H1 (cell line): ENCODE data around the gene SUGP2.

Experiments used
- ASH2L ChIP-seq: fragments of 200-600, 300-600 bp; sonication (generic); IDR thresholded peaks from one replicate; pipeline ENCODE4 v1.7.1; 2017; ENCODE audit warnings: low read length
- ATF2 ChIP-seq: IDR thresholded peaks from 2 replicates; pipeline ENCODE4 v1.6.1; 2012; ENCODE audit warnings: low read length, inconsistent platforms
- CHD2 ChIP-seq: IDR thresholded peaks from 2 replicates; pipeline ENCODE4 v1.6.1; 2012; ENCODE audit warnings: low read length, improper control_type of control experiment
- CTCF ChIP-seq, 3 experiments: IDR thresholded peaks; 1 replicate in 2 of 3; 2 replicates in 1 of 3; pipeline versions ENCODE4 v1.5.1 to v1.6.1; 2011; ENCODE audit warnings: low read length in 3 of 3, mild to moderate bottlenecking in 3 of 3, inconsistent platforms in 2 of 3, low read depth in 1 of 3, moderate library complexity in 1 of 3; ENCODE audit not compliant: insufficient read depth in 1 of 3; ENCODE audit errors: control extremely low read depth in 1 of 3
- EZH2 ChIP-seq: fragments of 200-600 bp; sonication (generic); IDR thresholded peaks from 2 replicates; pipeline ENCODE4 v1.7.1; 2012; ENCODE audit warnings: low read depth, mild to moderate bottlenecking, moderate library complexity, low read length, inconsistent platforms; ENCODE audit not compliant: severe bottlenecking
- MAFK ChIP-seq: IDR thresholded peaks from 2 replicates; pipeline ENCODE4 v1.6.1; 2012; ENCODE audit warnings: low read depth, mild to moderate bottlenecking, improper control_type of control experiment, low read length
- POLR2A ChIP-seq, 2 experiments: IDR thresholded peaks; 1 replicate in 1 of 2; 2 replicates in 1 of 2; pipeline ENCODE4 v1.6.1; 2011; ENCODE audit warnings: low read depth in 2 of 2, low read length in 2 of 2, mild to moderate bottlenecking in 2 of 2; ENCODE audit errors: control extremely low read depth in 1 of 2
- YY1 ChIP-seq: IDR thresholded peaks from 2 replicates; pipeline ENCODE4 v1.6.1; 2011; ENCODE audit warnings: low read depth, mild to moderate bottlenecking, low read length

- TF ChIP-seq ASH2L (no peak), MAFK (no peak), CTCF (IDR thresholded peaks at IDR 0.05; ENCODE audit: control extremely low read depth in 1 of 3, insufficient read depth in 1 of 3, low read depth in 1 of 3, low read length in 3 of 3) (no peak), POLR2A (IDR thresholded peaks at IDR 0.05; ENCODE audit: control extremely low read depth in 1 of 2, low read depth in 2 of 2, low read length in 2 of 2) (no peak), CHD2 (no peak), EZH2 (no peak), YY1 (no peak), ATF2 (no peak)
Measured at GRCh38 chr19:19055701-19056100, 22.4 kb upstream of the SUGP2 start.
